ENCODE results near the gene PPP1R27.

DNA sequence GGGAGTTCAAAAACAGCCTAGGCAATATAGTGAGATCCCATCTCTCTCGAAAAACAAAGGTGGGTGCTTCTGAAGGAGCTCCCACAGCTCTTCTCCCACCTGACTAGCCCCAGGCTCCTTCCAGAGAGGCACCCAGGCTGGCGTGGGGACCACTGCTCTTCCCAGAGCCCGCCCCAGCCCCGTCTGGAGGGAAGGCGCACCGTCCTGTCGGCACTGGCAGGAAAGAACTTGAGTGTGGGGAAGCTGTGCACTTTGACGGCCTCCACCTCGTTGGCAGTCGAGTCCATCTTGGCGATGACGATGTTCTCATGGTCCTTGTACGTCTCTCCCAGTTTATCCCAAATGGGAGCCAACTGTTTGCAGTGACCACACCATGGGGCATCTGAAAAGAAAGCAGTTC is 10.5 kb upstream of the PPP1R27 start:
- TF ChIP-seq ZNF274 (IDR thresholded peaks at IDR 0.05; ENCODE audit: low read depth, low read length): no peak
- TF ChIP-seq SUZ12 (IDR thresholded peaks at IDR 0.05; ENCODE audit: extremely low read depth, insufficient read depth, insufficient read length): no peak
- no peak for TF ChIP-seq YY1 (IDR thresholded peaks at IDR 0.05; ENCODE audit: insufficient read depth, insufficient read length)

Measured in NT2/D1 (cell line).